WERI-Rb-1 (cell line): Measurements from ENCODE around the gene GRID1.

Source experiments
- DNase-seq: peaks from one replicate; pipeline ENCODE4 v3.0.0-alpha.2; 2020
- H3K27ac ChIP-seq: fragments of 250-450 bp; sonication (Bioruptor Pico); 2 replicates; pipeline ENCODE4 v1.5.1; 2020; ENCODE audit warnings: mild to moderate bottlenecking, moderate library complexity
- H3K27me3 ChIP-seq: fragments of 250-450 bp; sonication (Bioruptor Pico); 2 replicates; pipeline ENCODE4 v1.5.1; 2021; ENCODE audit warnings: mild to moderate bottlenecking, low read depth, moderate library complexity; ENCODE audit not compliant: insufficient read depth, severe bottlenecking
- H3K36me3 ChIP-seq: fragments of 250-450 bp; sonication (Bioruptor Pico); 2 replicates; pipeline ENCODE4 v1.5.1; 2020; ENCODE audit warnings: mild to moderate bottlenecking, moderate library complexity
- H3K4me3 ChIP-seq: 2 replicates; pipeline ENCODE4 v1.5.1; 2011; ENCODE audit warnings: low read depth, mild to moderate bottlenecking, control low read depth, low read length
- H3K9me3 ChIP-seq: fragments of 250-450 bp; sonication (Bioruptor Pico); 2 replicates; pipeline ENCODE4 v1.5.1; 2021; ENCODE audit warnings: mild to moderate bottlenecking, moderate library complexity; ENCODE audit not compliant: severe bottlenecking
- CTCF ChIP-seq: IDR thresholded peaks from 2 replicates; pipeline ENCODE4 v1.5.1; 2011; ENCODE audit warnings: low read depth, mild to moderate bottlenecking, control low read depth, inconsistent platforms, low read length

The GRID1 gene

GRCh38 chr10:85668522-85668921, 698.1 kb downstream of the GRID1 start:
- H3K27me3 ChIP-seq = no peaks in the 10 kb centered on the region
- TF ChIP-seq CTCF = no peak
- H3K27ac ChIP-seq = no peak overlapping the region
- no peak overlapping the region for H3K4me3 ChIP-seq
- H3K36me3 ChIP-seq = no peaks in the 10 kb centered on the region
- no peak for DNase-seq
- no peaks in the 10 kb centered on the region for H3K9me3 ChIP-seq

DNA sequence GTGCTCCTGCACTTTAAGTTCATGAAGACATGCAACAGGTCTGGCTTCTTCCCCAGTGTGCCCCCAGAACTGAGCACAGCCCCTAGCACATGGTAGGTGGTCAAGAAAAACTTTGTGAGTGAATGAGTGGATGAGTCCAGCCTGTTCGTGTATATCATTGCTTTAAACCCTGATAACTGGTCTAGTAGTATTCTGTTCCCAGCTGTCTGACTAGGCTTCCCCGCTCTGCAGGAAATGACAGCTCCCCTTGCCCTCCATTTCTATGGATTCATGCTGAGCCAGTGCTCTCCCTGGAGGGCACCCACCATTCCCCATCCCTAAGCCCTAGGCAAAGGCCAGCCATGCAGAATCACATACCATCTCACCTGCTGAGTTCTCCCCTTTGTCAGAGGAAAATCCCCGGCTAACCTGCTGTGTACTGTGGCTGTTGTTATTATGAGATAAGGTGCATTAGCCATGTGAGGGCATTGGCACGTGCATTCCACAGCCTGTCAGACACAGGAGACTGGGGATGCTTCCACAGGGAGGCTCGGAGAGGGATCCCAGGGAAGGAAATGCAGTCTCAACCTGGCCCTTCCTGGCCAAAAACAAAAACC, 698.9 kb downstream of the GRID1 start:
- Histone ChIP-seq H3K27ac (no peak overlapping the region), H3K27me3 (no peaks in the 10 kb centered on the region), H3K4me3 (no peak overlapping the region), H3K36me3 (no peaks in the 10 kb centered on the region), H3K9me3 (no peaks in the 10 kb centered on the region)
- TF ChIP-seq CTCF = no peak
- no peak for DNase-seq

DNA sequence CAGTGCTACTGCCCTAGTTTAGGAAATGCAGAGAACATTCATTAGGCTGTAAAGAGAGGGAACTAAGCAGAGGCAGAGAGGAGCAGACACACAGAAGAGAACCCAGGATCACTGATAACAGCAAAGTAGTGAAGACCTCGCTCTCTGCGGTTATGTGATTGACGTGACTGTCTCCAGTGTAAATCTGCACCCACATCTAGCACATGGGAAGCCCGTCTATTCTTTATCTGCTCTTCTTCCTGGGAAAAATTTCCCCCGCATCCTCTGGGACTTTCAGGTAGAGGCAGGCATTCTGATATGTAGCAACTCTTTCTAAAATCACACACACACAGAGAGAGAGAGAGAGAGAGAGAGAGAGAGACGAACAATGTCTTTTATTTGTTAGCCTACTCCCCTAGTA, 699.6 kb downstream of the GRID1 start:
- Histone ChIP-seq H3K4me3 (no peak overlapping the region), H3K9me3 (no peaks in the 10 kb centered on the region), H3K27me3 (no peaks in the 10 kb centered on the region), H3K36me3 (no peaks in the 10 kb centered on the region), H3K27ac (no peak overlapping the region)
- DNase-seq = no peak
- no peak for TF ChIP-seq CTCF

GRCh38 chr10:85666102-85666501, 700.5 kb downstream of the GRID1 start:
- H3K27ac ChIP-seq = no peak overlapping the region
- no peak for TF ChIP-seq CTCF
- H3K4me3 ChIP-seq = no peak overlapping the region
- no peak for DNase-seq
- H3K36me3 ChIP-seq = no peaks in the 10 kb centered on the region
- H3K9me3 ChIP-seq = no peaks in the 10 kb centered on the region
- no peaks in the 10 kb centered on the region for H3K27me3 ChIP-seq

- no peak overlapping the region for H3K4me3 ChIP-seq
- H3K27ac ChIP-seq = no peak overlapping the region
- DNase-seq = no peak
- H3K27me3 ChIP-seq = no peaks in the 10 kb centered on the region
- no peaks in the 10 kb centered on the region for H3K9me3 ChIP-seq
- no peaks in the 10 kb centered on the region for H3K36me3 ChIP-seq
- TF ChIP-seq CTCF = no peak
Measured at GRCh38 chr10:85665681-85666080, 700.9 kb downstream of the GRID1 start.

GRCh38 chr10:85665078-85665477, 701.5 kb downstream of the GRID1 start:
- Histone ChIP-seq H3K27me3 (no peaks in the 10 kb centered on the region), H3K27ac (no peak overlapping the region), H3K4me3 (no peak overlapping the region), H3K36me3 (no peaks in the 10 kb centered on the region), H3K9me3 (no peaks in the 10 kb centered on the region)
- no peak for DNase-seq
- TF ChIP-seq CTCF = no peak
